Hepatocyte (in vitro differentiated cells): ENCODE measurements around the gene MEG3. TPM values are rescaled to one million over a fixed set of nuclear protein-coding genes. Genes with fewer than 3 reads are reported as not detected.

Source experiments
- DNase-seq: peaks from one replicate; pipeline ENCODE4 v3.0.0-alpha.2; 2016; ENCODE audit warnings: low spot score
- H2AFZ ChIP-seq: fragments of 200-600 bp; sonication (generic); 2 replicates; pipeline ENCODE4 v1.6.0; 2016; ENCODE audit warnings: antibody characterized with exemption, mild to moderate bottlenecking
- H3K27ac ChIP-seq: fragments of 200-600 bp; sonication (generic); 2 replicates; pipeline ENCODE4 v1.5.1; 2016; ENCODE audit warnings: mild to moderate bottlenecking
- H3K27me3 ChIP-seq: fragments of 200-600 bp; sonication (generic); 2 replicates; pipeline ENCODE4 v1.6.1; 2016
- H3K36me3 ChIP-seq: fragments of 200-600 bp; sonication (generic); replicated peaks from 2 replicates; pipeline ENCODE4 v1.5.1; 2016; ENCODE audit warnings: low read depth; ENCODE audit not compliant: insufficient read depth
- H3K4me1 ChIP-seq: fragments of 200-600 bp; sonication (generic); 2 replicates; pipeline ENCODE4 v1.5.1; 2016; ENCODE audit warnings: mild to moderate bottlenecking, moderate library complexity; ENCODE audit not compliant: insufficient read depth
- H3K4me2 ChIP-seq: fragments of 200-600 bp; sonication (generic); 2 replicates; pipeline ENCODE4 v1.6.0; 2016
- H3K4me3 ChIP-seq: fragments of 200-600 bp; sonication (generic); 2 replicates; pipeline ENCODE4 v1.5.1; 2016; ENCODE audit warnings: mild to moderate bottlenecking
- H3K79me2 ChIP-seq: fragments of 200-600 bp; sonication (generic); 2 replicates; pipeline ENCODE4 v1.6.0; 2017; ENCODE audit warnings: mild to moderate bottlenecking
- H3K9me2 ChIP-seq: fragments of 200-600 bp; sonication (generic); replicated peaks from 2 replicates; pipeline ENCODE4 v1.6.0; 2017; ENCODE audit warnings: mild to moderate bottlenecking; ENCODE audit not compliant: insufficient read depth
- H3K9me3 ChIP-seq: fragments of 200-600 bp; sonication (generic); 2 replicates; pipeline ENCODE4 v1.5.1; 2016; ENCODE audit warnings: low read depth, mild to moderate bottlenecking
- H4K20me1 ChIP-seq: fragments of 200-600 bp; sonication (generic); 2 replicates; pipeline ENCODE4 v1.6.0; 2016; ENCODE audit warnings: mild to moderate bottlenecking; ENCODE audit not compliant: insufficient read depth, poor library complexity, severe bottlenecking
- EZH2 ChIP-seq: fragments of 200-600 bp; sonication (generic); IDR thresholded peaks from 2 replicates; pipeline ENCODE4 v1.6.1; 2016; ENCODE audit warnings: antibody characterized with exemption, mild to moderate bottlenecking, borderline replicate concordance
- EZH2phosphoT487 ChIP-seq: fragments of 200-600 bp; sonication (generic); IDR thresholded peaks from one replicate; pipeline ENCODE4 v1.6.1; 2018; ENCODE audit warnings: antibody characterized with exemption, mild to moderate bottlenecking, low read depth, moderate library complexity; ENCODE audit not compliant: unreplicated experiment, severe bottlenecking
- WGBS: methylation state at CpG from one replicate; pipeline ENCODE4 v1.1.6; 2016; ENCODE audit warnings: low lambda C conversion rate; ENCODE audit errors: missing lambda C conversion rate; 5-methylcytosine and 5-hydroxymethylcytosine counted together
- polyA plus RNA-seq: library from polyadenylated mRNA; unstranded; fragments of >200 nt; fragmentation: Nextera tagmentation; extraction: Ambion mirVana; gene quantifications from 2 replicates; pipeline ENCODE4 v1.2.1, GENCODE V29; 2016
- total RNA-seq: library from RNA; depleted of rRNA; stranded (reverse); fragments of >200 nt; gene quantifications from 2 replicates; pipeline ENCODE4 v1.2.3, GENCODE V29; 2014
- TF ChIP-seq, protein P1 (sequence below): fragments of 200-600 bp; sonication (generic); IDR thresholded peaks from 2 replicates; pipeline ENCODE4 v1.5.1; 2016; ENCODE audit warnings: antibody characterized with exemption, mild to moderate bottlenecking; ENCODE audit not compliant: poor library complexity

Gene MEG3
- total and polyA plus RNA-seq, 2 experiments from 2014 or later, result not detected

DNA sequence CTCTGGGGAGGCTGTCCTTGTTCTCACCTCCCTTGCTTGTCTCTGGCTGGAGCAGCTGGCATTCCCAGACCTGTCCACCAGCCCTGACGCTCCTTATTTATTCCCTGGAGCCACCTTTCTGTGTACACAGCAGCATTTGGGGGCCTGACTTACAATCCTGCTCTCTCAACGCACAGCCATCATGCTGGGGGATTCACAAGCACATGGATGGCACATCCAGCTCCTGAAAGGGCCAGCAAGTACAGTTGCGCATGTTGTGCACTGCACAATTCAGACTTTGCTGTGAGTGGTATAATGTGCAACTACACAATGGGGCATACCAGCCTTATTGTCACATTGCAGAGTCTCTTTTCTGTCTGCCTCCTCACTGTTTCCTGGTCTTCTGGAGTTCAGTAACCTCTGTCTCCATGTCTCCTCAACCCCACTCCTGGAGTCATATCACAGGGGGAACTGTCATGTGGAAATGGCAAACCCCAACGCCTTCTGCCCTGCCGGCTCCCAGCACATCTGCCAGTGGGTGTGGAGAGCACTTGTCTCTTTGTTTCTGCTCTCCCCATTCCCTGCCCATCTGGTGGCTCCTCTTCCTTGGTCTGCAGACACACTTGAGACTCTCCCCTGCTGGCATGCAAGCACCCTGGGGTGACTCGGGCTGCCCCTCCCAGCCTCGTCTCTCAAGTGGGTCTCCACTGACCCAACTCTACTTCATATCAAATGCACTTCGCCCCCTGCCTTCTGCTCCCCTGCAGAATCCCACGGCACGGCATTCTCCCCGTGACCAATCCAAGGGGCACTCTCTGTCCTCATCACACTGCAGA, 41.2 kb upstream of the MEG3 start:
- Histone ChIP-seq H3K27me3 (no peaks in the 10 kb centered on the region), H2AFZ (no peak overlapping the region), H3K4me3 (no peak overlapping the region), H3K4me2 (no peak overlapping the region), H3K36me3 (no peaks in the 10 kb centered on the region), H3K27ac (no peak overlapping the region), H3K9me3 (no peaks in the 10 kb centered on the region), H3K79me2 (no peaks in the 10 kb centered on the region), H3K9me2 (no peaks in the 10 kb centered on the region), H4K20me1 (no peaks in the 10 kb centered on the region), H3K4me1 (peaks cover 17% of the 10 kb centered on the region)
- no peak for DNase-seq
- 90% methylated on average over 11 of the region's 11 CpGs for WGBS
- TF ChIP-seq EZH2phosphoT487 (no peak), EZH2 (no peak)
- TF ChIP-seq, protein P1, sequence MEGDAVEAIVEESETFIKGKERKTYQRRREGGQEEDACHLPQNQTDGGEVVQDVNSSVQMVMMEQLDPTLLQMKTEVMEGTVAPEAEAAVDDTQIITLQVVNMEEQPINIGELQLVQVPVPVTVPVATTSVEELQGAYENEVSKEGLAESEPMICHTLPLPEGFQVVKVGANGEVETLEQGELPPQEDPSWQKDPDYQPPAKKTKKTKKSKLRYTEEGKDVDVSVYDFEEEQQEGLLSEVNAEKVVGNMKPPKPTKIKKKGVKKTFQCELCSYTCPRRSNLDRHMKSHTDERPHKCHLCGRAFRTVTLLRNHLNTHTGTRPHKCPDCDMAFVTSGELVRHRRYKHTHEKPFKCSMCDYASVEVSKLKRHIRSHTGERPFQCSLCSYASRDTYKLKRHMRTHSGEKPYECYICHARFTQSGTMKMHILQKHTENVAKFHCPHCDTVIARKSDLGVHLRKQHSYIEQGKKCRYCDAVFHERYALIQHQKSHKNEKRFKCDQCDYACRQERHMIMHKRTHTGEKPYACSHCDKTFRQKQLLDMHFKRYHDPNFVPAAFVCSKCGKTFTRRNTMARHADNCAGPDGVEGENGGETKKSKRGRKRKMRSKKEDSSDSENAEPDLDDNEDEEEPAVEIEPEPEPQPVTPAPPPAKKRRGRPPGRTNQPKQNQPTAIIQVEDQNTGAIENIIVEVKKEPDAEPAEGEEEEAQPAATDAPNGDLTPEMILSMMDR, result no peak

DNA sequence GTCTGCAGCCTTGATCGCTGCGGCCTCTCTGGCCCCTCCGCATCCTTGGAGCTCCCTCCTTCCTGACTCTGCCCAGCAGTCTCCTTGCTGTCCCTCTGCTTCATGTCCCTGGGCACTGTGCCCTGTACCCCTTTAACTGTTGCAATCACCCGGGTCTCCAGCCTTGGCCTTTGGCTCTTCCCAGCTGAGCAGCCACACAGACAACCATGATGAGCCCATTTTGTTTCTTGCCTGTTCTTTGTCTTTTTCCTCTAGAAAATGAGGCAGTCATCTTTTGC, 40.6 kb upstream of the MEG3 start:
- Histone ChIP-seq H2AFZ (no peak overlapping the region), H3K4me2 (no peak overlapping the region), H3K9me3 (no peaks in the 10 kb centered on the region), H3K9me2 (no peaks in the 10 kb centered on the region), H3K36me3 (no peaks in the 10 kb centered on the region), H3K4me3 (no peak overlapping the region), H3K27ac (no peak overlapping the region), H3K27me3 (no peaks in the 10 kb centered on the region), H3K4me1 (peaks cover 21% of the 10 kb centered on the region), H4K20me1 (no peaks in the 10 kb centered on the region), H3K79me2 (no peaks in the 10 kb centered on the region)
- TF ChIP-seq, protein P1, result no peak
- no peak for TF ChIP-seq EZH2
- TF ChIP-seq EZH2phosphoT487, result no peak
- WGBS, result 90% methylated on average over 4 of the region's 4 CpGs
- no peak for DNase-seq

DNA sequence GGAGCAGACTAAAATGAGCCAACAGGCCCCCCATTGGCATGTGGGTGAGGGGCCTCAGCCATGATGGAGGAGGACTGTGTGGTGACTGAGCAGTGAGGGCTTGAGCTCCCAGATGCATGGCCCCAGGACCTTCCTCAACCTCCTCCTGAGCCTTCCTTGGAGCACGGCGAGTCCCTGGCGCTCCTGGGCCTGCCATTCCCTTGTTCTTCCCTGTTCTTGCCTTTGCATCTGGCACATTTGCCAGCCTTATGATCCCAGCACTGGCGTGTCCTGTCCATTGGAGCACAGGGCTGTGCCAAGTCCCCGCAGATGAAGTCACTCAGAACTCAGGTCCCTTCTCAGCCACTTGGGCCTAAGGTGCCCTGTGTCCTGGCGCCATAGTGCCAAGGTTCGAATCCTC, 40.3 kb upstream of the MEG3 start:
- Histone ChIP-seq H3K27ac (no peak overlapping the region), H3K4me2 (no peak overlapping the region), H4K20me1 (no peaks in the 10 kb centered on the region), H3K4me1 (peaks cover 25% of the 10 kb centered on the region), H3K36me3 (no peaks in the 10 kb centered on the region), H3K79me2 (no peaks in the 10 kb centered on the region), H3K27me3 (no peaks in the 10 kb centered on the region), H3K4me3 (no peak overlapping the region), H3K9me3 (no peaks in the 10 kb centered on the region), H2AFZ (no peak overlapping the region), H3K9me2 (no peaks in the 10 kb centered on the region)
- DNase-seq, result no peak
- WGBS, result 98% methylated on average over 7 of the region's 7 CpGs
- TF ChIP-seq, protein P1, result no peak
- TF ChIP-seq EZH2 (no peak), EZH2phosphoT487 (no peak)

DNA sequence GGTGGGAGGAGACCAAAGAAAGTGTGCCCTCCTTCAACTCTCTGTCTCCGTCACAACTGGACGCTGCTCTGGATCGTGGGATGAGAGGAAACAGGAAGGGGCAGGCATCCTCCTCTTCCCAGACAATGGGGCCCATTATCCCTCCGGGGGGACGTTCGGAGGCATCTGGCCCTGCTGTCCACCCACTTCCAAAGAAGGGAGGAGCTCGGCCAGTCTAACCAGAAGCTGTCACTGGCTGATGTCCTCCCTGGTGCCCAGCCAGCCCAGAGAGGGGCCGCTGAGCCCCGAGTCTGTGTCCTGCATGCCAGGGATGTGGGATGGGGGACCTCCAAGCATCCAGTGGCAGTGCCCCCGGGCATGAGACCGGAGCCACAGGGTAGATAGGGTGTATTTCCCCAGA, 39.8 kb upstream of the MEG3 start:
- Histone ChIP-seq H3K4me2 (no peak overlapping the region), H3K36me3 (no peaks in the 10 kb centered on the region), H2AFZ (no peak overlapping the region), H3K79me2 (no peaks in the 10 kb centered on the region), H3K27ac (no peak overlapping the region), H3K4me1 (peaks cover 27% of the 10 kb centered on the region), H3K4me3 (no peak overlapping the region), H3K9me2 (no peaks in the 10 kb centered on the region), H3K27me3 (no peaks in the 10 kb centered on the region), H4K20me1 (no peaks in the 10 kb centered on the region), H3K9me3 (no peaks in the 10 kb centered on the region)
- DNase-seq, result no peak
- TF ChIP-seq, protein P1, result no peak
- TF ChIP-seq EZH2 (no peak), EZH2phosphoT487 (no peak)
- 68% methylated on average over 11 of the region's 11 CpGs for WGBS
